IMR-90 (cell line): ENCODE measurements around the gene SMC4.

Experiments
- POLR2A ChIP-seq: IDR thresholded peaks from 2 replicates; pipeline ENCODE4 v1.6.1; 2012; ENCODE audit warnings: mild to moderate bottlenecking, low read depth, low read length
- SMC3 ChIP-seq: fragments of 150-350 bp; IDR thresholded peaks from 2 replicates; pipeline ENCODE4 v1.6.1; 2016; ENCODE audit warnings: low read depth, mild to moderate bottlenecking, antibody characterized with exemption, low read length, moderate library complexity
- TF ChIP-seq, protein P1 (sequence below): conservative IDR thresholded peaks from 2 replicates; pipeline ENCODE4 v1.5.1; 2012; ENCODE audit warnings: mild to moderate bottlenecking, low read depth, low read length, improper control_type of control experiment

DNA sequence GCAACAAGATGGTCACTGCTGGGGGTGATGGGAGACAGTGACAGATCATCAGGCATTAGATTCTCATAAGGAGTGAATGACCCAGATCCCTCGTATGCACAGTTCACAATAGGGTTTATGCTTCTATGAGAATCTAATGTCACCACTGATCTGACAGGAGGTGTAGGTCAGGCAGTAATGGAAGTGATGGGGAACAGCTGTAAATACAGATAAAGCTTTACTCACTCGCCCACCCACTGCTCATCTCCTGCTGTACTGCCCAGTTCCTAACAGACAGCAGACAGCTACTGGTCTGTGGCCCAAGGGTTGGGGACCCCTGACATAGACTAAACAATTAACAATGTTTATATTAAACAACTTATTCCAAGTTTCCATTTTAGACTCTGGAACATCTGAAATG is 25.8 kb upstream of the SMC4 start:
- TF ChIP-seq POLR2A (no peak), SMC3 (no peak)
- TF ChIP-seq, protein P1, sequence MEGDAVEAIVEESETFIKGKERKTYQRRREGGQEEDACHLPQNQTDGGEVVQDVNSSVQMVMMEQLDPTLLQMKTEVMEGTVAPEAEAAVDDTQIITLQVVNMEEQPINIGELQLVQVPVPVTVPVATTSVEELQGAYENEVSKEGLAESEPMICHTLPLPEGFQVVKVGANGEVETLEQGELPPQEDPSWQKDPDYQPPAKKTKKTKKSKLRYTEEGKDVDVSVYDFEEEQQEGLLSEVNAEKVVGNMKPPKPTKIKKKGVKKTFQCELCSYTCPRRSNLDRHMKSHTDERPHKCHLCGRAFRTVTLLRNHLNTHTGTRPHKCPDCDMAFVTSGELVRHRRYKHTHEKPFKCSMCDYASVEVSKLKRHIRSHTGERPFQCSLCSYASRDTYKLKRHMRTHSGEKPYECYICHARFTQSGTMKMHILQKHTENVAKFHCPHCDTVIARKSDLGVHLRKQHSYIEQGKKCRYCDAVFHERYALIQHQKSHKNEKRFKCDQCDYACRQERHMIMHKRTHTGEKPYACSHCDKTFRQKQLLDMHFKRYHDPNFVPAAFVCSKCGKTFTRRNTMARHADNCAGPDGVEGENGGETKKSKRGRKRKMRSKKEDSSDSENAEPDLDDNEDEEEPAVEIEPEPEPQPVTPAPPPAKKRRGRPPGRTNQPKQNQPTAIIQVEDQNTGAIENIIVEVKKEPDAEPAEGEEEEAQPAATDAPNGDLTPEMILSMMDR, result no peak
